MM.1S (cell line): Measurements from ENCODE around the gene KRR1.

Source experiments
- EZH2 ChIP-seq: fragments of 300-600 bp; sonication (generic); optimal IDR thresholded peaks from 2 replicates; pipeline ENCODE3; 2017; ENCODE audit warnings: low read depth, mild to moderate bottlenecking, antibody characterized with exemption, low read length, mixed read lengths
- EZH2phosphoT487 ChIP-seq: fragments of 300-600 bp; sonication (generic); IDR thresholded peaks from 2 replicates; pipeline ENCODE4 v1.6.1; 2018; ENCODE audit warnings: antibody characterized with exemption, low read length
- TF ChIP-seq, protein P1 (sequence below): fragments of 300-600 bp; sonication (generic); IDR thresholded peaks from 2 replicates; pipeline ENCODE4 v1.5.1; 2016; ENCODE audit warnings: antibody characterized with exemption, low read length, mixed read lengths

DNA sequence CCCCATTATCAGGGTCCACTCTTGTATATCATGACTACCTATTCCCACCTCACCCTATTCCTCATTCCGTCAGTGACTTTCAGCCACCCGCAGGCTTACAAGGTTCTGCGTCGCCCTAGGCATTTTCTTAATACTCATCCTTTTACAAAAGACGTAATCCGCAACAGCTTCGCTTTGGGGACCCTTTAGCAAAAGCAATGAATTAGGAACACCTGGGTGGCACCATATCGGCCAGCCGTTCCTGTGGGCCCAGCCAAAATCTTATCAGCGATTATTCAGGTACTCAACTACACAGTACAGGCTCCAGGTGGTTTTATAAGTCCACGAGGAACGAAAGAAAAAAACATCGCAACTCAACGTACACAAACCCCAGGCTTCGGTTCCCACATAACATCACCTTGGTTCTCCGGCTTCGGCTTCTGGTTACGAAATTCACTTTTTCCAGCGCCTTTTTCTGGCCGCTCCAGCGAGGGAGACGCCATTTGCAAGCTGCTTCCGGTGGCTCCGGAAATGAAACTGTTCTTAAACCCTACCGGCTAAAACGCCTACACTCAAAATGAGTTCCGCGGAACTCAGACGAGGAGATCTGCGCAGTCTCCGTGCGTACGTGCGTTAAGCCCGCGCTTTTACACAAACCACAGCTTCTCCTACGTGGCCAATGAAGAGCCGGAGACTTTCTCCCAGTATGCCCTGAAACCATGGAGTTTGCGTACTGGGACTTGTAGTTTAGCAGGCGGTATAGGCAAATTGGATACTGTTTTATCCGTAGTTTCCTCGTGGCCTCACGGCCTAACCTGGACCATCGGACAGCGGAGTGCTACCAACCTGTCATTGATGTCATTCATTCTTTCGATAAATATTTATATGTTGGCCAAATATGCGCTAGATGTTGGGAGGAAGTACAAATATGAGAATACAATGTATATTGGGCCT, at the start of gene KRR1:
- TF ChIP-seq, protein P1, sequence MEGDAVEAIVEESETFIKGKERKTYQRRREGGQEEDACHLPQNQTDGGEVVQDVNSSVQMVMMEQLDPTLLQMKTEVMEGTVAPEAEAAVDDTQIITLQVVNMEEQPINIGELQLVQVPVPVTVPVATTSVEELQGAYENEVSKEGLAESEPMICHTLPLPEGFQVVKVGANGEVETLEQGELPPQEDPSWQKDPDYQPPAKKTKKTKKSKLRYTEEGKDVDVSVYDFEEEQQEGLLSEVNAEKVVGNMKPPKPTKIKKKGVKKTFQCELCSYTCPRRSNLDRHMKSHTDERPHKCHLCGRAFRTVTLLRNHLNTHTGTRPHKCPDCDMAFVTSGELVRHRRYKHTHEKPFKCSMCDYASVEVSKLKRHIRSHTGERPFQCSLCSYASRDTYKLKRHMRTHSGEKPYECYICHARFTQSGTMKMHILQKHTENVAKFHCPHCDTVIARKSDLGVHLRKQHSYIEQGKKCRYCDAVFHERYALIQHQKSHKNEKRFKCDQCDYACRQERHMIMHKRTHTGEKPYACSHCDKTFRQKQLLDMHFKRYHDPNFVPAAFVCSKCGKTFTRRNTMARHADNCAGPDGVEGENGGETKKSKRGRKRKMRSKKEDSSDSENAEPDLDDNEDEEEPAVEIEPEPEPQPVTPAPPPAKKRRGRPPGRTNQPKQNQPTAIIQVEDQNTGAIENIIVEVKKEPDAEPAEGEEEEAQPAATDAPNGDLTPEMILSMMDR = no peak
- TF ChIP-seq EZH2 = no peak
- TF ChIP-seq EZH2phosphoT487 = no peak
